Stimulated activated CD8-positive, alpha-beta memory T cell treated with anti-CD3 and anti-CD28 coated beads, Interleukin-7, amount 100 ng/mL, for 48 hours (primary cell): ENCODE results near the gene DPP10.
"Not testable (repeated sequence)": the region's sequence is repeated elsewhere in the genome, so short reads cannot be mapped to it uniquely, and the experiment has no call there.

Experiments used
- DNase-seq, 2 donors: peaks; one replicate each; pipeline ENCODE4 v3.0.0-alpha.2; 2020; ENCODE audit warnings: low read depth in 1 of 2; ENCODE audit errors: extremely low read depth in 1 of 2

DPP10 gene

GRCh38 chr2:114442510-114442909 lies at the start of gene DPP10:
DPP10 (plus strand) TSS chr2:114442641.
- no peak for DNase-seq

- no peak for DNase-seq
Measured at GRCh38 chr2:114400890-114401289, 41.6 kb upstream of the DPP10 start.

DNA sequence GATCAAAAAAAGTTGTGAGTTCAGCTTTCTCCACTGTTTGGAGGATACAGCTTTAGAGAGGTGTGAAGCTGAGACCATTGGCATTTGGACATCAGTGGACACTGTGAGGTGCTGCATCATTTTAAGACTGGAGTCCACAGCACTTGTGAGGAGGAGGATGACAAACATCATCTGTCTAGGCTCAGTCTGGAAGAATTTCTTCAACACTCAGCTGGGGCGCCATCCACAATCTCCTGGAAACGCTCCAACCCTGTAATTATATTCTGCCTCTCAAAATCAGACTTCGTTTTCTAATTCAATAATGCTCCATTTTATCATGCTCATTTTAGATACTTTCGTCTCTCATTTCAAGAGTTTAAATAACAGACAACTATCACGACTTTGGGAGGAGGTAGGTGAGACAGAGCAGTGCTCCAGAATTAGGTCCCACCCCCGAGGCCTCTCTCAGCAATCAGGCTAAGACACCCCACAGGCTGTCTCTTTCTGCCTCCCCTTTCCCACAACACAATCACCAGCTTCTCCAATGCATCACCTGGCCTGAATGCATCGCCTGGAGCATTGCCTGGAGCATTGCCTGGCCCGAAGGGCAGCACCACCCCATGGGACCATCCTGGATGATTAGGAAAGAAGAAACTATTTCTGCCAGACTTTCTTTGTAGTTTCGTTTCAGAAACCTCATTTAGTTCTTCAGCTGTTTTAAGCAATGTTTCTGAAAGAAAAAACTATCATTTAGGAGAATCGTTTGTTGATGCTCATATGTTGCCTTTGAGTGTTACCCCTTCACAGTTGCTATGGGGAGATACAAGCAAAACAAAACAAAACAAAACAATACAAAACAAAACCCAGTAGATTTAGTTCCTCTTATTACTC lies 37.0 kb upstream of the DPP10 start:
- DNase-seq: no peak

- no peak for DNase-seq
Measured at GRCh38 chr2:114406347-114406746, 36.1 kb upstream of the DPP10 start.

GRCh38 chr2:114407353-114407752 lies 35.1 kb upstream of the DPP10 start:
- not testable (repeated sequence) for DNase-seq

DNA sequence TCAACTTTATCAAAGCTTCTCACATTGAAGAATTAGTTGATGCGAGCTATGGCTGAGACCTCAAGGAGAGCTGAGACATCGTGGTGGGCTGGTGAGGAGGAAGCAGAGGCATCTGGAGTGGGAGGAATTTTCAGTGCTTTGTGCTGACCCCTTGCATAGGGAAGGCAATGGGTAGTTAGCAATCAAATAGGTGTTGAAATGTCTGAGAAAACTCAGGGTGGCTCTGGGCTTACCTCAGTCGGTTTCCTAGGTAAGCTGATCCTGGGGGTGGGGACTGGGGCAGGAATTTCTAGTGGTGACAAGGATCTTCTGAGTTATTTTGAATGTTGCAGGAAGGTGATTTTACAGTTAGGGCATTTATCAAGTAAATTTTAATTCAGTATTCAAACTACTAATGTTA lies 20.7 kb upstream of the DPP10 start:
- DNase-seq: no peak

GRCh38 chr2:114424699-114425098 lies 17.7 kb upstream of the DPP10 start:
- DNase-seq: no peak

DNA sequence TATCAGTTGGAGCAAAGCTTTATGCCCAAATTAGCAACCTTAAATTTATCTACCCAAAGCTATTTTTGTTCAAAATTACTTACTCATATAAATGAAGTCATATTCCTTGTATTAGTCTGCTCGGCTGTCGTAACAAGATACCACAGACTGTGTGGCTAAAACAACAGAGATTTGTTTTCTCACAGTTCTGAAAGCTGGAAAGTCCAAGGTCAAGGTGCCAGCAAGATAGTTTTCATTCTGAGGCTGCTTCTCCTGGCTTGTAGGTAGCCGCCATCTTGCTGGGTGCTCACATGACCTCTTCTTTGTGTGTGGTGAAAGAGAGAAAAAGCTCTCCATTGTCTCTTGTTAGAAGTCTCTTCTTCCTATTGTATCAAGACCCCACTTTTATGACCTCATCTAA lies 15.7 kb upstream of the DPP10 start:
- DNase-seq: no peak

- no peak for DNase-seq
Measured at GRCh38 chr2:114436329-114436728, 6.1 kb upstream of the DPP10 start.

GRCh38 chr2:114446571-114446970 lies 4.1 kb downstream of the DPP10 start:
- no peak for DNase-seq

DNA sequence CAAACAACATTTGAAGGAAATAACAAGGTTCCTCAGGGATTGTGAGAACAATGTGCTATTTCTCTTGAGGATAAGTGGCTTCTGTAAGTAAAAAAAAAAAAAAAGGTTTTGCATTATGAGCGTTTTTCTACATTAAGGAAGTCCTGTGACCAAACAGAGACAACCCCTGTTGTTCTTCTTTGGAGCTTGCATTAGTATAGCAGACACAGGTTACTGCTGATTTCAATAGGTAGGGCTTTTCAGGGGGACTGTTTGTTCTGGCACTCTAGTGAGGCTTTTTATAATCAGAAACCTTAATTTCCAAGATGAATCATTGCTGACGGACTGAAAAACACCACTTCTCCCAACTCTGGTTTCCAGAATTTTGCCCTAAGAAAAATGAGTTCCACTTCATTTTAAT lies 8.2 kb downstream of the DPP10 start:
- DNase-seq: no peak

DNA sequence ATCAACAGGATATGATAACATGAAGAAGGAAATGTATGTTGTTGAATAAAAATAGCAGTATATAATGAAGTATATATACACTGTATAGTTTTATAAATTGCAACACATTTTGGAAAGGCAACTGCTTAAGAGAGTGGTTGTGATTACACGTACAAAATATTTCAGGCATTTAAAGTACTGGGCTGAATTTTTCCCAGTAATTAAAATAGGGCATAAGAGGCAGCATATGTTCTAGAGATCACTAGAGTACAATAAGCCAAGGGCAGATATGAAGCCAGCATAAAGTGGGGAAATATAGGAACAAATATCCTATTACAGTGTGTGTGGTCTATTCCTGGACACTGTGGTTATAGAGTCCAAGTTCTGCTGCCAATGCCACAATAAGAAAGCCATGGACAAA lies 14.1 kb downstream of the DPP10 start:
- no peak for DNase-seq

DNA sequence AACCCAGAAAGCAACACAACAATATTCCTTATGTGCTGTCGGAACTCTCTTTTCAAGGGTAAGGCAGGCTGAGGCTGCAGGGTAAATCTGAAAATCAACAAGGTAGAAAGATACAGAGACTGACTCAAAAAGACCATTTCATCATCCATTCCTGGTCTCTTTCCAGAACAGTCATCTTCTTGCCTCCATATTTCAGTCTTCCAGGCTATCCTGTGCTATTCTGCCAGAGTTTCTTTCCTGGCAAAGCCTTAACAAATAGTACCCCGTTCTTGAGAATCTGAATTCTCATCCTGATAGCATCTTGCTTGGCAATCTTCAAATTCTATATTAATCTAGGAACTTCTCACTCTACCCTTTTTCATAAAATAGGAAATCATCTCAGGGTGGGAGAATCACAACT lies 15.5 kb downstream of the DPP10 start:
- no peak for DNase-seq

- DNase-seq: no peak
Measured at GRCh38 chr2:114461116-114461515, 18.7 kb downstream of the DPP10 start.

GRCh38 chr2:114464961-114465706 lies 22.7 kb downstream of the DPP10 start:
- no peak for DNase-seq

DNA sequence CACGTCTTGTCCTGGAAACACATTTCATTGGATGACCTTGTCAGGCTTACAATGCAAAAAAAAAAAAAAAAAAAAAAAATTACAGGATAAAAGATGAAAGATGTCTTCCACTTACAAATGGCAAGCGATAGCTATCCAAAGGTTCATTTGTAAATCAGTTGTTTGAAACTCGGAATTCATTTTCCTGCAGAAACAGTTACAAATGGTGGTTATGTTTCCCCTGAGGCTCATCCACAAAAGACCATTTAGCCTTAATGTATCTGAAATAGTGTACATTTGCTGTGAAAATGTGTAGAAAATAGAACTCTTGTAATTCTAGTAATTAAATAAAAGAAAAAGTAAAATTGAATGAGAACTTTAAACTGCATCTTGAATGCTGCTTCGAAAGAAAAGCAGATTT lies 25.9 kb downstream of the DPP10 start:
- no peak for DNase-seq

DNA sequence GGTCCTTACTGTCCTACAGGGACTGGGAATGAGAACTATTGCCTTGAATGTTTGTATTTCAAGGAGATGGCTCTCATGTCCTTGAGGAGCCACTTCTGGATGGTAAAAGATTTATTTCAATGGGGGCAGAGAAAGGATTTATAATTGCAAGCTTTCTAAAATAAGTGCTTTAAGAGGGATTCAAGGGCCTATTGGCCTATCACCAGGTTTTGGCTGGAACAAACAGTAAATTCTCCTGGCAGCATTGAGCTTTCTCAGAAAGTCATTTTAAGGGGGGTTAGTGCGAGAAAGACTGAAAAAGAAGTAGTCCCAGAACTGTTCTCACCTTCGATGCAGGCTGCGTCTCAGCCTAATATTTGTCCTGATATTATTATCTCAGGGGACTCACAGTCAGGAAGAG lies 29.8 kb downstream of the DPP10 start:
- no peak for DNase-seq

DNA sequence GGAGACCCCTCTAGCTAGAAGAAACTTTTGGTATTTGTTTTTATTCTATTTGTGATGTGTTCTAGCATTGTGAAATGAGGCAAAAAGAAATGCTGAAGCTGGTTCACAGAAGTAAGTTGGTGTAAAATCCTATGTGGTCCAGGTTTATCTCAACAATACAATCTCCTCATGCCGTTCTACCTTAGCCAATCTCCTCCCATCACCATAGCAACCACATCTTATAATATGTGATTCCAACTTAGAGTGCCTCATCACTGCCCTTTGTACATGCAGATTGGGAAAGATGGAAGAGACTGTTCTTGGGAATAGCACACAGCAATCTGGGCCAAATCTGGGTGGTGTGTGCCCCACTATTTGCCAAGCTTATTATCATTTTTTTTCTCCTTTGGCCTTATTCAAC lies 30.3 kb downstream of the DPP10 start:
- DNase-seq: no peak

- no peak for DNase-seq
Measured at GRCh38 chr2:114488841-114489530, 46.5 kb downstream of the DPP10 start.

DNA sequence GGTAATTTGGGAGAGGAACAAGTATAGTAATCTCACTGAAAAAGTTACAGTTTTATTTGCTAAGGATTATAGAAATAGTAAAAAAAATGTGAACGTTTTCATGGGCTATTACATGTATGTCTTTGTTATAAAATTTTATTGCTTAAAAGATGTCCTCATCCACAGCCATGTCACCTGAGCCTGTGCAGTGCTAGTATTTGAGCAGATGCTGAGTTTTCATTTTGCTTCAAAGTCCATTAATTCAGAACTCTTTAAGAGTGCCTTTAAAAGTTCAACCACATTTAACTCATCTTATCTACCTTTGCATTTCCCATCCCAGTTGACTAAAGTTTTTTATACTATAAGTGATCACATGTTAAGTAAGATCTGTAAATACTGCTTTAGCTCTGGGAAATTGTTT lies 52.6 kb downstream of the DPP10 start:
- DNase-seq: no peak

- DNase-seq: no peak
Measured at GRCh38 chr2:114496959-114497358, 54.5 kb downstream of the DPP10 start.

- no peak for DNase-seq
Measured at GRCh38 chr2:114499101-114499500, 56.7 kb downstream of the DPP10 start.
